HepG2 (cell line): Measurements from ENCODE around the gene MYO3B. TPM values are rescaled to one million over a fixed set of nuclear protein-coding genes. Genes with fewer than 3 reads are reported as not detected.

ENCODE experiments used
- ATAC-seq: fragments of 200-7000 bp; cut with Tn5 transposase; 3 replicates; pipeline ENCODE4 v1.9.1; 2020; ENCODE audit warnings: mild to moderate bottlenecking, moderate library complexity
- BruUV-seq: library from RNA; stranded (reverse); fragments of 400-500 nt; replicated peaks from 2 replicates; lab custom pipeline; 2021; lab: Mats Ljungman, UMichigan
- CTCF ChIA-PET: fragments of 300-600 bp; formaldehyde crosslinking; extraction: SDS; loops from one replicate; lab custom pipeline; 2021; ENCODE audit warnings: low total read pairs, inconsistent platforms, low intra/inter-chr PET ratio; lab: Yijun Ruan, JAX
- POLR2A ChIA-PET: fragments of 350-600 bp; sonication (Branson Sonifier 250); formaldehyde crosslinking; loops from one replicate; lab custom pipeline; 2020; ENCODE audit warnings: antibody characterized with exemption, inconsistent platforms; lab: Yijun Ruan, JAX
- DNase-seq: peaks from one replicate; pipeline ENCODE4 v3.0.0-alpha.2; 2015; ENCODE audit warnings: low spot score
- FAIRE-seq: peaks from 3 replicates; lab custom pipeline; 2011; peaks lifted over from hg19 to GRCh38; lab: Jason Lieb, UNC
- H2AFZ ChIP-seq: one replicate; pipeline ENCODE4 v1.6.1; 2011; ENCODE audit warnings: low read length, inconsistent platforms
- H3K27ac ChIP-seq: fragments of 300-600 bp; 3 replicates; pipeline ENCODE4 v1.8.0; 2011; ENCODE audit warnings: mixed run types, mild to moderate bottlenecking, mixed read lengths, low read length, inconsistent platforms; ENCODE audit not compliant: insufficient read depth; ENCODE audit errors: extremely low read length
- H3K27me3 ChIP-seq, 2 experiments: fragments of 200-600 bp in 1 of 2; 2 replicates in 1 of 2; 3 replicates in 1 of 2; pipeline versions ENCODE4 v1.6.0 to v1.8.0; 2011; ENCODE audit warnings: low read length in 2 of 2, mild to moderate bottlenecking in 2 of 2, moderate library complexity in 2 of 2, inconsistent platforms in 1 of 2; ENCODE audit not compliant: insufficient read depth in 2 of 2, control insufficient read depth in 1 of 2
- H3K36me3 ChIP-seq, 2 experiments: fragments of 200-600 bp in 1 of 2; replicated peaks in 1 of 2; 2 replicates in 1 of 2; 3 replicates in 1 of 2; pipeline versions ENCODE4 v1.5.1 to v1.8.0; 2011; ENCODE audit warnings: low read length in 2 of 2, inconsistent platforms in 1 of 2; ENCODE audit not compliant: insufficient read depth in 2 of 2, control insufficient read depth in 1 of 2
- H3K4me1 ChIP-seq: 2 replicates; pipeline ENCODE4 v1.5.1; 2012; ENCODE audit warnings: low read length, inconsistent platforms; ENCODE audit not compliant: insufficient read depth
- H3K4me2 ChIP-seq: 2 replicates; pipeline ENCODE4 v1.6.0; 2011; ENCODE audit warnings: low read depth, low read length, inconsistent platforms
- H3K4me3 ChIP-seq, 3 experiments: fragments of 200-600 bp in 1 of 3; sonication (generic), shearing (Covaris generic) in 1 of 3; replicated peaks in 1 of 3; 2 replicates each; pipeline ENCODE4 v1.5.1; 2011 to 2016; ENCODE audit warnings: low read length in 3 of 3, inconsistent platforms in 2 of 3, low read depth in 2 of 3, mild to moderate bottlenecking in 2 of 3, control low read depth in 1 of 3, mixed read lengths in 1 of 3; ENCODE audit not compliant: insufficient read depth in 1 of 3
- H3K79me2 ChIP-seq: one replicate; pipeline ENCODE4 v1.6.1; 2011; ENCODE audit warnings: low read length, inconsistent platforms; ENCODE audit not compliant: insufficient read depth
- H3K9ac ChIP-seq: 2 replicates; pipeline ENCODE4 v1.6.0; 2011; ENCODE audit warnings: mild to moderate bottlenecking, low read depth, low read length, inconsistent platforms; ENCODE audit not compliant: insufficient read depth
- H3K9me3 ChIP-seq: 2 replicates; pipeline ENCODE4 v1.5.1; 2012; ENCODE audit warnings: mild to moderate bottlenecking, low read length
- H4K20me1 ChIP-seq: 2 replicates; pipeline ENCODE4 v1.6.0; 2011; ENCODE audit warnings: inconsistent platforms, mild to moderate bottlenecking, low read length, moderate library complexity; ENCODE audit not compliant: insufficient read depth
- CBX5 ChIP-seq: sonication (generic); formaldehyde crosslinking; IDR thresholded peaks from 2 replicates; pipeline ENCODE4 v1.4.0; 2020; ENCODE audit warnings: missing genetic modification reagents, borderline replicate concordance
- FOXC1 ChIP-seq: sonication (generic); formaldehyde crosslinking; IDR thresholded peaks from 2 replicates; pipeline ENCODE4 v1.8.0; 2022; ENCODE audit warnings: mild to moderate bottlenecking, missing genetic modification reagents, borderline replicate concordance
- HOXD1 ChIP-seq: sonication (generic); formaldehyde crosslinking; IDR thresholded peaks from 2 replicates; pipeline ENCODE4 v1.5.0; 2020; ENCODE audit warnings: missing genetic modification reagents
- STAT5B ChIP-seq: sonication (generic); formaldehyde crosslinking; IDR thresholded peaks from 2 replicates; pipeline ENCODE4 v1.4.0; 2020; ENCODE audit warnings: missing genetic modification reagents
- ZBTB14 ChIP-seq: sonication (generic); formaldehyde crosslinking; IDR thresholded peaks from 2 replicates; pipeline ENCODE4 v1.4.0; 2020; ENCODE audit warnings: missing genetic modification reagents
- ZSCAN12 ChIP-seq: sonication (generic); formaldehyde crosslinking; IDR thresholded peaks from 2 replicates; pipeline ENCODE4 v1.9.0; 2021; ENCODE audit warnings: mild to moderate bottlenecking, missing genetic modification reagents
- WGBS: methylation state at CpG from one replicate; pipeline ENCODE4 v1.1.6; 2017; ENCODE audit warnings: low lambda C conversion rate; 5-methylcytosine and 5-hydroxymethylcytosine counted together
- in situ Hi-C: cut with HindIII; loops from 2 replicates; pipeline ENCODE4 v1.10.0; 2017; ENCODE audit warnings: low pct_unique_long_range_greater_than_20kb; ENCODE audit not compliant: extremely low pct_ligation_motif_present
- intact Hi-C: fragments of 100-400 bp; cut with micrococcal nuclease; formaldehyde crosslinking; loops from one replicate; pipeline ENCODE4 v1.10.0; 2022; ENCODE audit not compliant: unreplicated experiment
- polyA plus RNA-seq, 8 experiments: library from polyadenylated mRNA; depleted of rRNA in 3 of 8; stranded (reverse) in 7 of 8; unstranded in 1 of 8; fragments of >200 nt; fragmentation: Illumina TruSeq in 4 of 8; extraction: Trizol in 4 of 8; gene quantifications; 2 replicates each; pipeline versions ENCODE4 v1.2.1 to v1.2.3, GENCODE V29; 2011 to 2016; ENCODE audit warnings: low read depth in 4 of 8, missing spikeins in 1 of 8, mixed read lengths in 1 of 8; ENCODE audit not compliant: insufficient read depth in 1 of 8
- total RNA-seq, 5 experiments: library from RNA; depleted of rRNA; stranded (reverse); fragments of >200 nt; fragmentation: Illumina TruSeq; extraction: Trizol; gene quantifications; 2 replicates each; pipeline ENCODE4 v1.2.3, GENCODE V29; 2016; ENCODE audit warnings: low read depth in 1 of 5
- TF ChIP-seq, protein P1 (sequence below): sonication (generic); formaldehyde crosslinking; IDR thresholded peaks from 2 replicates; pipeline ENCODE4 v1.8.0; 2023; ENCODE audit warnings: mild to moderate bottlenecking, missing genetic modification reagents

Gene MYO3B
- total and polyA plus RNA-seq, 2 of the 13 experiments (the other 11 are each of a cell fraction or from before 2014, with no cell fraction given), result 0.01 TPM; not detected in 1

GRCh38 chr2:170332676-170333402 is 154.9 kb downstream of the MYO3B start (continued):
- no peak for TF ChIP-seq FOXC1 (CRISPR knock-in tag)
- no peak for TF ChIP-seq HOXD1 (CRISPR knock-in tag)
- no peak for TF ChIP-seq ZBTB14

GRCh38 chr2:170335351-170335750 is 157.4 kb downstream of the MYO3B start:
- Histone ChIP-seq H4K20me1 (no peaks in the 10 kb centered on the region), H3K4me1 (no peaks in the 10 kb centered on the region), H3K36me3 (no peaks in the 10 kb centered on the region), H3K9me3 (no peaks in the 10 kb centered on the region), H3K79me2 (no peaks in the 10 kb centered on the region), H3K4me3 (no peak overlapping the region), H3K4me2 (no peak overlapping the region), H3K9ac (no peak overlapping the region), H3K27ac (no peak overlapping the region), H2AFZ (no peak overlapping the region), H3K27me3 (peaks cover 0 to 22% of the 10 kb centered on the region in 2 experiments; a peak in 3 of 5 replicates)
- ChIA-PET POLR2A (no interaction called here), CTCF (no interaction called here)
- TF ChIP-seq, protein P1, sequence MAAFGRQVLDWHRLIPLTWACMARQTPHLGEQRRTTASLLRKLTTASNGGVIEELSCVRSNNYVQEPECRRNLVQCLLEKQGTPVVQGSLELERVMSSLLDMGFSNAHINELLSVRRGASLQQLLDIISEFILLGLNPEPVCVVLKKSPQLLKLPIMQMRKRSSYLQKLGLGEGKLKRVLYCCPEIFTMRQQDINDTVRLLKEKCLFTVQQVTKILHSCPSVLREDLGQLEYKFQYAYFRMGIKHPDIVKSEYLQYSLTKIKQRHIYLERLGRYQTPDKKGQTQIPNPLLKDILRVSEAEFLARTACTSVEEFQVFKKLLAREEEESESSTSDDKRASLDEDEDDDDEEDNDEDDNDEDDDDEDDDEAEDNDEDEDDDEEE (CRISPR knock-in tag), result no peak
- TF ChIP-seq STAT5B (CRISPR knock-in tag) (no peak), ZSCAN12 (CRISPR knock-in tag) (no peak), CBX5 (CRISPR knock-in tag) (no peak)
- intact Hi-C loops, result no loop called here
- DNase-seq (no peak), ATAC-seq (no peak), FAIRE-seq (no peak)
- 11% methylated on average over 3 of the region's 3 CpGs for WGBS
- no TSS peak for BruUV-seq
- in situ Hi-C loops, result no loop called here
